Measurements from ENCODE around the gene ANKMY2.
"Not testable (repeated sequence)": the region's sequence is repeated elsewhere in the genome, so short reads cannot be mapped to it uniquely, and the experiment has no call there.

The ANKMY2 gene

DNA sequence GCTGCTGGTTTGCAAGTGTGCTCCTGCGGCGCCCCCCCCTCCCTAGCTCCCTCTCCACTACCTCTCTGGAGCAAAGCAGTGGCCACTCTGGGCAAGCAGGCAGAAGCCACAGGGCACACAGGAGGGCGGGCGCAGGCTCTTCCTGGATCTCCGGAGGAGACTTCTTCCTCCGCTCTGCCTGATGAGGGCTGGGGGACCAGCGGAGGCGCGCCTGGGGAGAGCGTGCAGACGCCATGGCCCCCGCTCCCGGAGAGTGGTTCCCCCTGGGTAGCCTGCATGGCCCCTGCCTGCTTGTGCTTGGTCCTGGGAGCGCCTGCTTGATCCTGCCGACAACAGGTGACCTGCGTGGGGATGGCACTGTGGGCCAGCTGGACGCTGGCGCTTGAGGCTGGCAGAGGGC lies 29.0 kb downstream of the ANKMY2 start:
- DNase-seq = no peak

DNA sequence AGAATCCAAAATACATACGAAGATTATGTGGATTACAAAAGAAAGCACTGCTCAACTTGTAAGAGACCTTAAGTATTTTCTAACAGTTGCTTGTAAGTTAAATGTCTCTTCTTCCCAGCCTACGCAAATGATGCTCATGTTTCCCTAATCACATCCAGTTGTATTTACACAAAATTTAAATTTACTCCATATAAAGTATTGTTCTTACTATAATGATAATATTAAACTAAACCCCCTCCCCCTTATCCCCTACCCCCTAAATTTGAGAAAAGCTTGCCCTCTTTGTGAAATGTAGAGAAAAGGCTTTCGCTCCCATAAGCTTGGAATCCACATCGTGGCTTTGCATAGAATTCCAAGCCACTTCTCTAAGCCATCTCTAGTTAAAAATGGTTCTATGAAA lies 29.4 kb downstream of the ANKMY2 start:
- DNase-seq = no peak

DNA sequence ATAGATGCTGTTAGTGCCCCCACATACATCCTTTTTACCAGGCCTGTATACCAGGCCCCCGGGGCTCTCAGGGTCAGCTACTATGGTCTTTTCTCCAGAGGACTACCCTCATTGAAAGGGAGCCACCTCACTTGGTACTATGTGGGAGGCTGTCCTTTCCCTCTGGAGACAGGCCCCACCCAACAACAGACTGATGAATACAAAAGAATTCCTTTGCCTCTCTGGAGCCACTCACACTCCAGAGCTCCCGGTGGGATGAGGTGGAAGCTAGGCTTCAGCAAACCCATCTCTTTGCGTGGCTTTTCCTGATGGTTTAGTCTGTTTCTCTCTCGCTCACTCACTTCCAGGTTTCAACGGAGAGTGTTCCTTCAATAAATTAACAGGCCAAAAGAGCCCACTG lies 30.3 kb downstream of the ANKMY2 start:
- DNase-seq = no peak

DNA sequence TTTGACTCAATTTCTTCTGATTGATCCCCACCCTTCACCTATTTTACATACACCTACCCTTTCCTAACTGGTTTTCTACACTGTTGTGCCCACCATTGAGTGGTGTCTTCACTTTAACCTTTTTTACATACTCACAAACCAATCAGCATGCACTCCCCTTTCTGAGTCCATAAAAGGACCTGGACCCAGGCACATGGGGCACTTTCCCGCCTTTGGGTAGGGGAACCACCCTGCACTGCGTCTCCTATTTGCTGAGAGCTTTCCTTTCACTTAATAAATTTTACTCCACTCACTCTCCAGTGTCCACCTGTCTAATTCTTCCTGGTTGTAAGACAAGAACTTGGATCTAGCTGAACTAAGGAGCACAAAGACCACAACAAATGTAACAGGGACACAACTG lies 33.8 kb downstream of the ANKMY2 start:
- DNase-seq = no peak

DNA sequence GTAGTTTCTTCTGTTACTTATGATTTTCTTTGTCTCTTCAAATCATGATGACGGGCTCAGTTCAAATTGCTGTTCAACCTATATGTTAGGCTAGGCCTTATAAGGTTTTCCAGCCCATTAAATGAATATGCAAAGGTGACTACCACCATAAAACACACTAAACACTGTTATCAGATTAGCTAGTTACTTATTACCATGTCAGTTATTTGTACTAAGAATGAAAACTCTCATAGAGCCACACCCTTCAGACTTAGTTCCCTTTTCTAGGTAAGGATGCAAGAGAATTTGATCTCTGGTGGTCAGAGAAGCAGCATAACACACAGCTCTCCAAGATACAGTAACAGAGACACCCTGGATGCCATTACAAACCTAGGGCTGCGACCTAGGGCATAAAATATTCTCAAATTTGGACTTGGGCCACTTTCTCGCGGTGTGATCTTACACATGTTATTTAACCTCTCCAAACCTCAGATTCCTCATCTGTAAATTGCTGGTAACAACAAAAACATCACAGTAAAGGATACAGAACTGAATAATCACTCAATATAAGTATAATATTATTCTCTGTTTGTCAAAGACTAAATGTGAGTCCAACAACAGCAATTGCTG lies 35.6 kb downstream of the ANKMY2 start:
- DNase-seq = no peak

DNA sequence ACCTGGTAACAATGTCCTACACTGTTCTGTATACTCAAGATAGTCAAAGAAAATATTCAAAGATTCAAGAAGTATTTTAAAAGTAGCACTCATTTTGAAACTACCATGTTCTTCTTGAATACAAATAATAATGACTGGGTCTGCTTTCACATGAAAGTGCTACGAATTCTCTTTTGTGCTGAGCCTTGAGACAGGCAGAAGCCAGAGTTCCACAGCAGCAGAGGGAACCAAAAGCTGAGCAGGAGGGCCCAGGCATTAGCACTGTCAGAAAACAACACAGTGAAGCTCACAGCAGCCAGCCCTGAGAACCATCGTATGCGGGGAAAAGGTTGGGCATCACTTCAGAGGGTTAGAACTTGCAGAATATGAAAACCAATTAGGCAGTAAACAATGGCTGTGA lies 38.9 kb downstream of the ANKMY2 start:
- DNase-seq = no peak

DNA sequence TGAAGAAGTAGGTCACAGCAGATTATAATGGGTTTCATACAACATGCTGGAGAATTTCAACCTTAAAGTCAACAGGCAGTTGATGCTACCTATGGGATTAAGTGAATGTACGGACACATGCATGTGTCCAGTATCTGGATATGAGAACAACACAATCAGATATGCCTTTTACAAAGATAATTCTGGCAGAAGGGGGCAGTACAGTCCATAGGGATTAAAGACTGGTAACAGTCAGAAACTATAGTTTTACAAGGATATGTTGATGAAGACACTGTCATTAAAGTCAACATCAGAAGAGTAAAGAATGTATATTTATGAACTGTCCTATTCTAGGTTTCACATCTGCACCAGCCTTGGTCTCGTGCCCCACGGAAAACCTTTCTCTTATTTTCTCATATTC lies 41.5 kb downstream of the ANKMY2 start:
- DNase-seq = no peak

DNA sequence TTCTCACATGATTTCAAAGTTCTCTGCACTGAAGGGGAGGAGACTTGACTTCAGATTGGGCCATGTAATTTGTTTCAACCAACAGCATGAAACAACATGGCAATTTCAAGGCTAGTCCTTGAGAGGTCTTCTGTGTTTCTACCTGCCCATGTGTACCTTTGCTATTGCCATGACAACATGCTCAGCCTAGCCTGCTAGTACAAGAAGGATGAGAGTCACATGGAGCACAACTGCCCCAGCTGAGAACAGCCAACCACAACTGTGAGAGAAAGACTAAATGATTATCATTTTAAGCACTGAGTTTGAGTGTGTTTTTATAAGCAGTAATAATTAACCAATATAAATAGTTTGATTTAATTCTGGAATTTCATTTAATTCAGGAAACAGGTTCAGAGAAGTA lies 41.9 kb downstream of the ANKMY2 start:
- no peak for DNase-seq

DNA sequence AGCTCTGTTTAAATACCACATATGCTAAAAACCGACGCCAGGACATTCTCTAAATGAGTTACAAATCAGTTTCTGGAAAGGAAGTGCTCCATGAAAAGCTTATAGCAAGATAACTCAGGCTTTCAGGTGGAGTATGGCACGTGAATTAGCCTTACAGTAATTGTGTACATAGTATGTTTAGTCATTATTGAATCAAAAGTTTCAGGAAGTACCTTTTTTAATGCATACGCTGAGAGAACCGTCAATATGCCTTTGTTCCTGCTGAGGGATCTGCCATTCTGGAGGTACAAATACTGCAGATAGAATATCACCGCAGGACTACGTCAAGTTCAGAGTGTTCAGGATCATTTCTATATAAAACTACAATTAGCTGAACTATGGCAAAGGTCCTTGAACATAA lies 45.7 kb downstream of the ANKMY2 start:
- DNase-seq = no peak

DNA sequence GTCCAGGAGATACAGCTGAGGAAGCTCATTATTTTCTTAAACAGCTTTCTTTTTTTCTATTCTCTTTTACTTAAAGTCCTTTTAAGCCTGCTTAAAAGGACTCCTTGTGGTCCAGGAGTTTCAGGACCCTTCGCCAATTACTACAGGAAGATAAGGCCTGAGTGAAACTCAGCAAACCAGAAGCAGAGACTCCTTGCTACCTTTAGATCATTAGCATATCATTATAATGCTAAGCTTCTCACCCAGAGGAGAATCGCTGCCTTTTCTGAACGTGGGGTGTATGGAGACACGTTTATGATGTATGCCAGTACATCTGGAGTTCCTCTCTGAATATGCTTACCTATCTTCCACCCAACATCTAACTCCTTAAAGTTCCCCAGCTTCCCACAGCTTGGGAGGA lies 47.5 kb downstream of the ANKMY2 start:
- DNase-seq = no peak

DNA sequence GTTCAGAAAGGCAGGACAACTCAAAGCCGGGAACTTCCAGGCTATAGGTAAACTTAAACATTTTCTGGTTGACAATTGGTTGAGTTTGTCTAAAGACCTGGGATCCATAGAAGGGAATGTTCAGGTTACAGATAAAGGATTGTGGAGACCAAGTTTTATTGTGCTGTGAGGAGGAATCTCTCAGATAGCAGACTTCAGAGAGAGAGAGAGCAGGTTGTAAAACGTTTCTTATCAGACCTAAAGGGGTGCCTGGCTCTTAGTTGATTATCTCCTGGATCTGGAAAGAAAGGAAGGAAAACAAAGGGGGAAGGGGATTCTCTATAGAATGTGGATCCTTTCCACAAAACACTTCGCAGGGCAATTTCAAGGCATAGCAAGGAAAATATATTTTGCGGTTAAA lies 50.0 kb downstream of the ANKMY2 start:
- DNase-seq = not testable (repeated sequence)

DNA sequence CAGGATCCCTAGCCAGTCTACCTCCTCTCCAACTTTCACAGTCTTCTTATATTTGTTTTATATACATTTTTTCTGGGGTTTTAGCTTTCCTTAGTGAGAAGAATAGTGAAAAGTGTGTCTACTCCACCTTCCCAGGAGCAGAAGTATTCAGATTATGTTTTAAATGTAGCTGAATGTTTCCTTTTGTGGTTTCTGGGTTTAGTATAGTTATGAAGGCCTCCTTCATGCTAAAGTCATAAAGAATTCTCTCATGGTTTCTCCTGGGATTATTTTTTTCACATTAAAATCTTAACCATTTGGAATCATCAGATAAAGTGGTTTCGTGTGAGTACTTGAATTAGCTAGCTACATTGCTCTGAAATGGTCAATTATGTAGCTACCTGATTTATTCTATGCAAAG lies 50.9 kb downstream of the ANKMY2 start:
- DNase-seq = no peak

DNA sequence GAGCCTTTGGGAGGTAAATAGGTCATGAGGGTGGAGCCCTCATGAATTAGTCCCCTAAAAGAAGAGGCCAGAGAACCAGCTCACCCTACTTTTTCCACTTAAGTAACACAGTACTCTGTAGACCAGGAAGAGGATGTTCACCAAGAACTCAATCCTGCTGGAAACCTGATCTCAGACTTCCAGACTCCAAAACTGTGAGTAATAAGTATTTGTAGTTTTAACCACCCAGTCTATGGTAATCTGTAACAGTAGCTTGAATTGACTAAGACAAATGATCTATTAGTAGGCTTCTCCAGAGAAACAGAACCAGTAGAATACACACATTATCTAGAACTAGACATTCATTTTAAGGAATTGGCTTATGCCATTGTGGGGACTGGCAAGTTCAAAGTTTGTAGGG lies 51.5 kb downstream of the ANKMY2 start:
- DNase-seq = no peak

DNA sequence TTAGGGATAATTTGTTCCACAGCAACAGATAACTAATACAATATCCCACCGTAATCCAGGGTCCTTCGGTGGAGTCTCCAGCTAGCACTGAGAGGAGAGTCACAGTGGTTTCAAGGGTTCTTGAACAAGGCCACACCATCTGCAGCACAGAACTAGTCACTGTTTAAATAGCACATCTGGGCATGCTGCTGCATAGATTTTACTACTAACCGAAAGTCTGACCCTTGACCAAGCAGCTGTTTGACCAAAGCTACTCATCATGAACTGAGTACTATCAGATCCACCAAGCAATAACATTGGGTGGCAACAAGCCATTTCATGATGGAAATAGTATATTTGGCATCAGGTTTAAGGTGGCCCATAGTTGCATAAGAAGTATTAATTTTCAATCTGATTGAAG lies 53.2 kb downstream of the ANKMY2 start:
- no peak for DNase-seq

DNA sequence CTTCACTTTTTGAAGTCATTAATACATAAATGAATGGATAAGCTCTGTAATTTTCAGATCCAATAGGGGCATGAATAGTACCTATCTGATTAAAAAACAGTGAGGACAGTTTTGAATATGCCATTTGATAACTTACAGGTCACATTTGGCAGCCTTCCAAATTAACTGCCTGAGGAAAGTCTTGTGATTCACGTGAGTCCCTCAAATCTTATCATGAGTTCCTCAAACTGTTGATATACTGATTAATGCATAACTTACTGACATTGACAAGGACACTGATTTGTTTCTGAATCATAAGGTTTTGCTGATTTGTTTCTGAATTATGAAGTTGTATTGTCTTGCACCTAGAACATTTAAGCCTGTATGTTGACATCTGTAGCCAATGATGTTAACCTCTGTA lies 55.1 kb downstream of the ANKMY2 start:
- DNase-seq = no peak

DNA sequence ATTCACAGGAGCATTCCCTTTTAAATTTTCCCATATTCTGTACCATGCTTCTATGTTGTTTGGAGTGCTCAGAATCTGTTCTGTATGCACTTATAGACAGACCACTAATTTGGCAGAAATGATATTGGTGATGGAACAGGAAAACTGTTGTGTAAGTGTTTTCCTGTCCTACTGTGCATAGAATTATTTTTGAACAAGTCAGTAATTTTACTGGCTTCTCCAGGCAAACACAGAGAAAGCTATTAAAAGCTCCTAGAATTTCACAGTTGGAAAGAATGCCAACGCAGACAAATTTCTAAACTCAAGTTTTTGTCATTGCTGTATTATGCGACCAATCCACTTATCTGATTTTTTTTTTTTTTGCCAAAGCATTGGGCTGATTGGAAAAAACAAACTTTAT lies 55.7 kb downstream of the ANKMY2 start:
- DNase-seq = no peak

DNA sequence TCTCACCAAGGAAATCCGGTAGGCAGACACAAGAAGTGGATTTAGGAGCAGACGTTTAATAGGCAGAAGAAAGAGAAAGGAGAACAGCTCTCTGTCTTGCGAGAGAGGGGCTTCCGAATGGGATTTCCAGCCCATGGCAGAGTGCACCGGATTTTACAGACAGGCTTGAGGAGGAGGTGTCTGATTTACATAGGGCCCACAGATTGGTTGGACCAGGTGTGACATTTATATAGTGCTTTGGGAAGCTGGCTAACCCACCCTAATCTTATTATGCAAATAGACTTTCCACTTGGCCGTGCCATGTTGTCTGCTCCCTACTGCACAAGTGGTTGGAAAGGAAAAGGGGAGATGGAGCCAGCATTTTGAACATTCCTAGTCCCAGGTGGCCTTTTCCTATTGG lies 57.8 kb downstream of the ANKMY2 start:
- no peak for DNase-seq

DNA sequence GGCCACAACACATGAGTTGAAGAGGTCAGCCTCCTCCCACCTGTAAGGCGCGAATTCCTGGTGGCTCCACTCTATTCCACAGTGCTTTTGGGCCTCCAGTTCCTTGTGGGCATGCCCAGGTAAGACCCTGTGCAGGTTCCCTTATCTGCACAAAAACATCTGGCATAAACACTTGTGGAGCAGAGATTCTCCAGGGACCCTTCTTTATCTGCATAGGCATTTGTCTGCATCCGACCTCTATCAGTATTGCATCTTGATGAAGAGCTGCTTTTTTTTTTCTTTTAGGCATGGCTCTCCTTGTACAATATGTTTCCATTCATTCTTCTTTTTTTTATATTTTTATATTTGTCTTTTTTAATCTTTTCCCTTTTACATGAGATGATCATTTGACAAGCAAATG lies 58.4 kb downstream of the ANKMY2 start:
- no peak for DNase-seq

DNA sequence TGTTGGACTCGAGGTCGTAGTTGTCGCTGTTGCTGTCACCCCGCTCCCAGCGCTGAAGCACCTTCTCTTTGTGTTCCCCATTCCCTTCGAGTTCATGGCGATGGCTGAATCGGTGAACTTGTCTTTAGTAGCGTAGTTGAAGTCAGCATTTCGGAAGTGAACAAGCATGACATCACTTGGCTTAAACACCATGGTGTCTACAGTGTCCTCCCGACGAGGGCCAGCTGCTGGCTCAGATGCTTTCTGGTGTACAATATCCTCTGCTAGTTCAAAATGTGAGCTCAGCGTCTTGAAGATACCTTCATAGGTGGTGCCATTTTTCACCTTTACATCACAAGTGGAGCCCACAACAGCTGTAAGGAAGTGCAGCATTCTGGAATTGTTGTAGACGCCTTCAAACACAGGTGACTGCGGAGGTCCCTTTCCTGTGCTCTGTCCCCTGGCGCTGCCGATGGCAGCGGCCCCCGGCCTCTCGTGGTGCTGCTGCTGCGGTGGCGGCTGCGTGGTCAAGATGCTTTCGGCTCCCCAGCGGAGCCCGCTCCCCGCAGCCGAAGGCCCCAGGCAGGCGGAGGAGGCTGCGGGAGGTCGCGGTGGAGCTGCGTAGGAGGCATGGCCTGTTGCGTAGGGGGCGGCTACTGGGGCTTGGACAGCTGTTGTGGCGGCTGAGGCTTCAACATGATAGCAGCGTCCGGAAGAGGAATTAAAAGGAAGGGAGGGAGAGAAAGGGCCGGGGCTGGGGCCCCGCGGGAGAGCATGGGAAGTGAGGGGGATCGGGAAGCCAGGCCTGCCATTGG lies 59.3 kb downstream of the ANKMY2 start:
- DNase-seq = no peak

DNA sequence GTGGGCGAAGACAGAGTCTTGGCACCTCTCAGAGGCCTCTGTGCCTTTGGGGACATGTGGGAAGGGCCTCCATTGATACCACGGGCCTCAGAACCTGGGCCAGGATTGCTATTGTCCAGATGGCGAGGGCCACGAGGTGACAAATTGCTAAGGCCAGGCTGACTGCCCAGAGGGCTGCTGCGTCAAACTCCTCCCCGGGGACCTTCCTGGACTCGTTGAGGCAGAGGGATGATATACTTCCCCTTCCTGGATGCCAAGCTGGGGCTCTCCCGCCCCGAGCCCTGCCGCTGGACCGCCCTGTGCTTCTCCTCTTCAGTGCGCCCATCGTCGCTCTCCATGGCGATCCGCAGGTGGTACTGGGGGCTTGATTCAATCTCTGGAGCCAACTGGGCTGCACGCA lies 60.0 kb downstream of the ANKMY2 start:
- DNase-seq = no peak

DNA sequence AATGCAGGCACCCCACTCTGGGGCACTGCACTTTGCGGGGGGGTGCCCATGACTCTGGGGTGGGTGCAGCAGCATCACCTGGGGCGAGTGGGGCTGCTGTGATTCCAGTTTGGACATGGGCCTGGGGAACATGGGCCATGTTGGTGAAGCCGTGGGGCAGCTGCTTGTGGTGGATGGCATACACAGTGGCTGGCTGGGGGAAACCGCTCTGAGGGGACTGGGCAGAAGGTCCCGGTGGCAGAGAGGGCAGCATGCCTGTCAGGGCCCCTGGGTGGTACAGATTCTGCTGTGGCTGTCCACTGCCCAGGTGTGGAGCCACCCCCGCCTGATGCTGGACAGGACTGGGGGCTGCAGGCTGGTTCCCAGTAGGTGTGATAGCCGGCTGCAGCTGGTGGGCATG lies 61.7 kb downstream of the ANKMY2 start:
- no peak for DNase-seq

DNA sequence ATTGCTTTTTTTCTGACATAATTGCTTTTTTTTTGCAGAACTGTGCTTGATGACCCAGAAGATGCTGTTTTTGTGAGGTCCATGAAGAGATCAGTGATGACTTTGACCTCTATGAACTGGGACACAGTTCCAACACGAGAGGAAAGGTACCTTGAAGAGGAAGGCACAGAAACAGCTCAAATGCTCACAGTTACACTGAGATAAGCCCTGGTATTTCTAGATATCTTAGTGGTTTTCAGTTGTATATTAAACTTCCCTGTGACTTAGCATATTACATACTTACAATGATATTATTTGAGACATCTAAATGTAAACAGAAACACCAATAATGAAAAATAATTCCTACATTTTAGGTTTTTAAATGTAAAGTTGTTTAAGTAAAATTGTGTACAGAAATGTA lies 64.3 kb downstream of the ANKMY2 start:
- no peak for DNase-seq

DNA sequence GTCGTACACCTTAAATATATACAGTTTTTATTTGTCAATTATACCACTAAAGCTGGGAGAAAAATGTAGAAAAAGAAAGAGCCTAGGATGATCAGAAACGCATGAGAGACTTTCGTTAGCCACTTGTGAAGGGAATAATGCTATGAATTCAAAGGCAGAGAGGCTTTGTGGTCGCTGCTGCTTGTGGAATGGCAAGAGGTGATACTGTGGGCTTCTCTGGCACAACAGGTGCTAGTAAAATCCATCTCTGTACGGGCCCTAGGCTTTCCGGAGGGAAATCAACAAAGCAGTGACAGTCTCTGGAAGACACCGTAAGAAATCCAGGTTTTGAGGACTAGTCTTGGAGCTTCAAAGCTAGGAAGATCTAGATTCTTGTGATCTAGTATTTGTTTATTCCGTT lies 66.3 kb downstream of the ANKMY2 start:
- DNase-seq = no peak

DNA sequence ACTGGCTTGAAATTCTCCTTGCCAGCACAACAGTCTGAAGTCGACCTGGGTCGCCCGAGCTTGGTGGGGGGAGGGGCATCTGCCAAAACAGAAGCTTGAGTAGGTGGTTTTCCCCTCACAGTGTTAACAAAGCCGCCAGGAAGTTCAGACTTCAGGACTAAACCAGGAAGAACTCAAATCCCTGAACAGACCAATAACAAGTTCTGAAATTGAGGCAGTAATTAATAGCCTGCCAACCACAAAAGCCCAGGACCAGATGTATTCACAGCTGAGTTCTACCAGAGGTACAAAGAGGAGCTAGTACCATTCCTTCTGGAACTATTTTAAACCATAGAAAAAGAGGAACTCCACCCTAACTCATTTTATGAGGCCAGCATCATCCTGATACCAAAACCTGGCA lies 73.6 kb downstream of the ANKMY2 start:
- no peak for DNase-seq

DNA sequence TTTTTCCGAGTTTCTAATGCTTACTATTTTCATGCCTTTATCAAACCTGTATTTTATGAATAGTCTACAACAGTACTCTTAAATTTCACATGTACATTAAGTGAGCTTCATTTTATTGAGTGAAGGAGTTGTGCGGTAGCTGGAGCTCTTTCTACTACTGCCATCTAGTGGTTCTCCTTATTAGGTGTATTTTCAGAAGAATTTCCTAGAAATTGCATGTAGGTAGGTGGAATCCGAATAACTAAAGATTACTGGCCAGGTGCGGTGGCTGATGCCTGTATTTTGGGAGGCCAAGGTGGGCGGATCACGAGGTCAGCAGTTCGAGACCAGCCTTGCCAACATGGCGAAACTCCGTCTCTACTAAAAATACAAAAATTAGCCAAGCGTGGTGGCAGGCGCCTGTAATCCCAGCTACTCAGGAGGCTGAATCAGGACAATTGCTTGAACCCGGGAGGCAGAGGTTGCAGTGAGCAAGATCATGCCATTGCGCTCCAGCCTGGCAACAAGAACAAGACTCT lies 80.6 kb downstream of the ANKMY2 start:
- no peak for DNase-seq
